Gastrocnemius medialis (tissue), 4 donors: ENCODE measurements around the gene CDPF1.

Source experiments
- CTCF ChIP-seq, 5 experiments: fragments of 450-650 bp in 3 of 5; fragments of 200-600 bp in 2 of 5; sonication (generic) in 2 of 5; IDR thresholded peaks in 4 of 5; conservative IDR thresholded peaks in 1 of 5; 1 replicate in 4 of 5; 2 replicates in 1 of 5; pipeline ENCODE4 v1.5.1; 2016 to 2019; ENCODE audit warnings: antibody characterized with exemption in 5 of 5, mild to moderate bottlenecking in 3 of 5, moderate library complexity in 3 of 5
- POLR2A ChIP-seq, 2 donors: fragments of 450-650 bp; IDR thresholded peaks; one replicate each; pipeline ENCODE4 v1.6.1; 2017; ENCODE audit warnings: antibody characterized with exemption in 2 of 2, mild to moderate bottlenecking in 2 of 2, moderate library complexity in 2 of 2

- TF ChIP-seq CTCF (IDR thresholded peaks at IDR 0.05 in 4 of 5, conservative IDR thresholded peaks at IDR 0.05 in 1 of 5) = no peak
- no peak for TF ChIP-seq POLR2A (IDR thresholded peaks at IDR 0.05)
These were observed 25.5 kb upstream of the CDPF1 start for GRCh38 chr22:46275455-46276122.
